Activated CD4-positive, alpha-beta T cell treated with anti-CD3 and anti-CD28 coated beads, Interleukin-2, amount 50 U/mL, for 24 hours (primary cell): ENCODE results near the gene WDR89.
"Not testable (repeated sequence)": the region's sequence is repeated elsewhere in the genome, so short reads cannot be mapped to it uniquely, and the experiment has no call there.

Source experiments
- DNase-seq, 2 donors: peaks; one replicate each; pipeline ENCODE4 v3.0.0-alpha.2; 2020; ENCODE audit warnings: low read depth in 1 of 2, low spot score in 1 of 2

The WDR89 gene

GRCh38 chr14:63654936-63655335 lies 13.3 kb upstream of the WDR89 start:
- no peak for DNase-seq

- DNase-seq: no peak
Measured at GRCh38 chr14:63654346-63654745, 12.7 kb upstream of the WDR89 start.

- DNase-seq: no peak
Measured at GRCh38 chr14:63652406-63652805, 10.7 kb upstream of the WDR89 start.

GRCh38 chr14:63650256-63650952 lies 8.7 kb upstream of the WDR89 start:
- DNase-seq: peak in 1 of 2 donors; percentile 39

- DNase-seq: no peak
Measured at GRCh38 chr14:63647696-63648410, 6.2 kb upstream of the WDR89 start.

- no peak for DNase-seq
Measured at GRCh38 chr14:63644741-63645140, 3.1 kb upstream of the WDR89 start.

- DNase-seq: no peak
Measured at GRCh38 chr14:63642656-63643382, 1.1 kb upstream of the WDR89 start.

GRCh38 chr14:63642229-63642611 lies 549 bp upstream of the WDR89 start:
- DNase-seq: peak in 1 of 2 donors; percentile 82

- no peak for DNase-seq
Measured at GRCh38 chr14:63638493-63638892, 3.2 kb downstream of the WDR89 start.

- not testable (repeated sequence) for DNase-seq
Measured at GRCh38 chr14:63636094-63636635, 5.5 kb downstream of the WDR89 start.

GRCh38 chr14:63633801-63634200 lies 7.9 kb downstream of the WDR89 start:
- DNase-seq: no peak

- no peak for DNase-seq
Measured at GRCh38 chr14:63632932-63633514, 8.6 kb downstream of the WDR89 start.

- no peak for DNase-seq
Measured at GRCh38 chr14:63624701-63625100, 17.0 kb downstream of the WDR89 start.

- DNase-seq: no peak
Measured at GRCh38 chr14:63624203-63624602, 17.5 kb downstream of the WDR89 start.

- DNase-seq: not testable (repeated sequence)
Measured at GRCh38 chr14:63621975-63622374, 19.7 kb downstream of the WDR89 start.

- DNase-seq: no peak
Measured at GRCh38 chr14:63616015-63616414, 25.7 kb downstream of the WDR89 start.

GRCh38 chr14:63614679-63615363 lies 26.9 kb downstream of the WDR89 start:
- DNase-seq: no peak

GRCh38 chr14:63611078-63611477 lies 30.6 kb downstream of the WDR89 start:
- DNase-seq: no peak

- no peak for DNase-seq
Measured at GRCh38 chr14:63605041-63605532, 36.6 kb downstream of the WDR89 start.

GRCh38 chr14:63604626-63605025 lies 37.0 kb downstream of the WDR89 start:
- no peak for DNase-seq
